ENCODE measurements around the gene ATAD3C. TPM values are rescaled to one million over a fixed set of nuclear protein-coding genes. Genes with fewer than 3 reads are reported as not detected.
"Not testable (repeated sequence)": the region's sequence is repeated elsewhere in the genome, so short reads cannot be mapped to it uniquely, and the experiment has no call there.

Gene ATAD3C
- polyA plus RNA-seq, 1 donor (not counting 4 experiments of a cell fraction or from before 2014, with no cell fraction given): 0.39 TPM

DNA sequence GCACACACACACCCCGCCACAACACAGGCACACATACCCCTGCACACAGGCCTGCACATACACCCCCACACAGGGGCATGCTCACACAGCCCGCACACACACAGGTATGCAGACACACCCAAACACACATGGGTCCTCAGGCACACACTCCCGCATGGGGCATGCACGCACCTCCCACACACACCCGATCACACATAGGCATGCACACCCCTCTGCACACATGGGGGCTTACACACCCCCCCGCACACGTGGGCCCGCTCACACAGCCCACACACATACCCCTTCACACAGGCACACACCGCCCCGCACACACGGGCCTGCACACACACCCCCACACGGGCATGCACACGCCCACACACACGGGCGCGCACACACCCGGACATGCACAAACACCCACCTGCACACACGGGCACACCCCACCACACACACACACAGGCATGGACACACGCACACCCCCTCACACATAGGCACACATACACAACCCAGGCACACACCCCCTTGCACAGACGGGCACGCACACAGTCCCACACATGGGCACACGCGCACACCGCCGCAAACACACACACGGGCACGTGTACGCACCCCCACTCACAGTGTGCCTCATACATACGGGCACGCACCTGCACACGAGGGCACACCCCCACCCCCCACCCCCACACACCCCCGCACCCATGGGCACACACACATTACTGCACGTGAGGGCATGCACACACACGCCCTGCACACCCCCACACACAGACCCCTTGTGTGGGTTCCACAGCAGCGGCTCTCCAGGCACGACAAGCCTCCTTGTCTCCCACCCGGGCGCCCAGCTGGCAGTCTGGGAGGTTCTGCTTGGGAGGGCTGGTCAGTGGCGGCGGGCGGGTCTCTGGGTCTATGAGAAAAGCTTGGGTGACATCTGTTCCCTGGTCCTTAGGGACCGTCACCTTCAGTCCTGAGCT, 30.3 kb downstream of the ATAD3C start:
- Histone ChIP-seq H3K9me1 (ENCODE audit: control insufficient read depth, extremely low read depth, insufficient read depth, low read length) (no peaks in the 10 kb centered on the region), H3K27ac (ENCODE audit: control insufficient read depth, insufficient read depth, low read length) (no peak overlapping the region), H3K4me2 (ENCODE audit: control insufficient read depth, extremely low read depth, insufficient read depth, low read depth, low read length) (no peak overlapping the region), H3K36me3 (ENCODE audit: control insufficient read depth in 2 of 2, extremely low read depth in 1 of 2, insufficient read depth in 2 of 2, low read length in 2 of 2) (peaks cover 9 to 30% of the 10 kb centered on the region in 2 experiments), H2AFZ (ENCODE audit: control insufficient read depth, low read length) (no peak overlapping the region), H3K4me3 (ENCODE audit: control insufficient read depth in 2 of 3, extremely low read depth in 1 of 3, insufficient read depth in 2 of 3, low read depth in 1 of 3, low read length in 3 of 3) (no peak overlapping the region), H3K4me1 (ENCODE audit: control insufficient read depth, extremely low read depth, insufficient read depth, low read length) (no peaks in the 10 kb centered on the region), H4K20me1 (ENCODE audit: control insufficient read depth, extremely low read depth, insufficient read depth, low read length) (peaks cover 2% of the 10 kb centered on the region), H3K27me3 (ENCODE audit: control insufficient read depth, extremely low read depth, insufficient read depth, low read length) (no peaks in the 10 kb centered on the region), H3K9ac (ENCODE audit: control insufficient read depth, extremely low read depth, insufficient read depth, low read length) (no peak overlapping the region), H3K79me2 (ENCODE audit: control insufficient read depth, insufficient read depth, low read length) (peaks cover 50% of the 10 kb centered on the region), H3K9me3 (ENCODE audit: control insufficient read depth, low read depth, low read length) (no peaks in the 10 kb centered on the region)
- DNase-seq (ENCODE audit: low read depth, low spot score): no peak
- TF ChIP-seq EZH2 (IDR thresholded peaks at IDR 0.05; ENCODE audit: low read length): no peak
- TF ChIP-seq, protein P1, sequence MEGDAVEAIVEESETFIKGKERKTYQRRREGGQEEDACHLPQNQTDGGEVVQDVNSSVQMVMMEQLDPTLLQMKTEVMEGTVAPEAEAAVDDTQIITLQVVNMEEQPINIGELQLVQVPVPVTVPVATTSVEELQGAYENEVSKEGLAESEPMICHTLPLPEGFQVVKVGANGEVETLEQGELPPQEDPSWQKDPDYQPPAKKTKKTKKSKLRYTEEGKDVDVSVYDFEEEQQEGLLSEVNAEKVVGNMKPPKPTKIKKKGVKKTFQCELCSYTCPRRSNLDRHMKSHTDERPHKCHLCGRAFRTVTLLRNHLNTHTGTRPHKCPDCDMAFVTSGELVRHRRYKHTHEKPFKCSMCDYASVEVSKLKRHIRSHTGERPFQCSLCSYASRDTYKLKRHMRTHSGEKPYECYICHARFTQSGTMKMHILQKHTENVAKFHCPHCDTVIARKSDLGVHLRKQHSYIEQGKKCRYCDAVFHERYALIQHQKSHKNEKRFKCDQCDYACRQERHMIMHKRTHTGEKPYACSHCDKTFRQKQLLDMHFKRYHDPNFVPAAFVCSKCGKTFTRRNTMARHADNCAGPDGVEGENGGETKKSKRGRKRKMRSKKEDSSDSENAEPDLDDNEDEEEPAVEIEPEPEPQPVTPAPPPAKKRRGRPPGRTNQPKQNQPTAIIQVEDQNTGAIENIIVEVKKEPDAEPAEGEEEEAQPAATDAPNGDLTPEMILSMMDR (optimal IDR thresholded peaks at IDR 0.05 in 1 of 3, IDR thresholded peaks at IDR 0.05 in 1 of 3, conservative IDR thresholded peaks at IDR 0.05 in 1 of 3; ENCODE audit: extremely low read depth in 1 of 3, insufficient read depth in 2 of 3, low read length in 3 of 3): no peak
- dilution Hi-C loops (cut with MboI; ENCODE audit: extremely low pct_ligation_motif_present, low sequenced_read_pairs): no loop called here
- FAIRE-seq: no peak

DNA sequence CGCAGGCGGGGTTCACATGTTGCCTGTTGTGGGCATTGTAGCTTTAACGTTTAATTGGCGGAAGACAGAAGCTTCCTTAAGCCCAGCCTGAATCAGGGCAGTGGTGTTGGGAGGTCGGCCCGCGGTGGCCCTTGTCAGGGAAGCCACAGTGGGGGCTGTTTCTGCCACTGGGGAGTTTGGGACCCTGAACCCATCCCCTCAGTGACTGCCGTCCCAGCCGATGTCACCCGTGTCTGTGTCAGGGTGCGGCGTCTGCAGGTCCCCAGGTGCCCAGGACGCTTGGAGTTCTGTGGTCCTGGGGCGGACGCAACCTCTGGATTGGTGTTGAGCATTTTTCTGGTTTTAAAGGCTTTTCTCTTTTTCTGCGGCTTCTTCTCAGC, 31.0 kb downstream of the ATAD3C start:
- H3K4me1 ChIP-seq (ENCODE audit: control insufficient read depth, extremely low read depth, insufficient read depth, low read length); H3K9ac ChIP-seq (ENCODE audit: control insufficient read depth, extremely low read depth, insufficient read depth, low read length); H3K27ac ChIP-seq (ENCODE audit: control insufficient read depth, insufficient read depth, low read length); H3K9me3 ChIP-seq (ENCODE audit: control insufficient read depth, low read depth, low read length); H3K27me3 ChIP-seq (ENCODE audit: control insufficient read depth, extremely low read depth, insufficient read depth, low read length); H3K4me3 ChIP-seq (ENCODE audit: control insufficient read depth in 2 of 3, extremely low read depth in 1 of 3, insufficient read depth in 2 of 3, low read depth in 1 of 3, low read length in 3 of 3); H3K4me2 ChIP-seq (ENCODE audit: control insufficient read depth, extremely low read depth, insufficient read depth, low read depth, low read length); dilution Hi-C loops (cut with MboI; ENCODE audit: extremely low pct_ligation_motif_present, low sequenced_read_pairs); H4K20me1 ChIP-seq (ENCODE audit: control insufficient read depth, extremely low read depth, insufficient read depth, low read length); DNase-seq (ENCODE audit: low read depth, low spot score); H3K9me1 ChIP-seq (ENCODE audit: control insufficient read depth, extremely low read depth, insufficient read depth, low read length); H2AFZ ChIP-seq (ENCODE audit: control insufficient read depth, low read length); FAIRE-seq: not testable (repeated sequence)
- Histone ChIP-seq H3K79me2 (ENCODE audit: control insufficient read depth, insufficient read depth, low read length) (peaks cover 45% of the 10 kb centered on the region), H3K36me3 (ENCODE audit: control insufficient read depth in 2 of 2, extremely low read depth in 1 of 2, insufficient read depth in 2 of 2, low read length in 2 of 2) (peaks cover 9 to 30% of the 10 kb centered on the region in 2 experiments)

DNA sequence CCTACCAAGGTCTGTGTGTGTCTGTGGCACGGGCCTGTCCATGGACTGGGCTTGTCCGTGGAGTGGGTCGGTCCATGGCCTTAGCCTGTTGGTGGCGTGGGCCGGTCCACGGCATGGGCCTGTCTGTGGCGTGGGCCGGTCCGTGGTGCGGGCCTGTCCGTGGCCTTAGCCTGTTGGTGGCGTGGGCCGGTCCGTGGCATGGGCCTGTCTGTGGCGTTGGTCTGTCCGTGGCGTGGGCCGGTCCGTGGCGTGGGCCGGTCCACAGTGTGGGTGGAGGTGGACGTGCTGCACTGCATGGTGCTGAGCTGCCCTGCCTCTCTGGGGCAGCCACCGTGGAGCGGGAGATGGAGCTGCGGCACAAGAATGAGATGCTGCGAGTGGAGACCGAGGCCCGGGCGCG, 32.3 kb downstream of the ATAD3C start:
- FAIRE-seq; H4K20me1 ChIP-seq (ENCODE audit: control insufficient read depth, extremely low read depth, insufficient read depth, low read length); DNase-seq (ENCODE audit: low read depth, low spot score); H2AFZ ChIP-seq (ENCODE audit: control insufficient read depth, low read length); H3K27me3 ChIP-seq (ENCODE audit: control insufficient read depth, extremely low read depth, insufficient read depth, low read length); H3K9me1 ChIP-seq (ENCODE audit: control insufficient read depth, extremely low read depth, insufficient read depth, low read length); H3K9ac ChIP-seq (ENCODE audit: control insufficient read depth, extremely low read depth, insufficient read depth, low read length); H3K9me3 ChIP-seq (ENCODE audit: control insufficient read depth, low read depth, low read length); dilution Hi-C loops (cut with MboI; ENCODE audit: extremely low pct_ligation_motif_present, low sequenced_read_pairs); H3K27ac ChIP-seq (ENCODE audit: control insufficient read depth, insufficient read depth, low read length); H3K4me1 ChIP-seq (ENCODE audit: control insufficient read depth, extremely low read depth, insufficient read depth, low read length); H3K4me3 ChIP-seq (ENCODE audit: control insufficient read depth in 2 of 3, extremely low read depth in 1 of 3, insufficient read depth in 2 of 3, low read depth in 1 of 3, low read length in 3 of 3); H3K4me2 ChIP-seq (ENCODE audit: control insufficient read depth, extremely low read depth, insufficient read depth, low read depth, low read length): not testable (repeated sequence)
- Histone ChIP-seq H3K36me3 (ENCODE audit: control insufficient read depth in 2 of 2, extremely low read depth in 1 of 2, insufficient read depth in 2 of 2, low read length in 2 of 2) (peaks cover 9 to 28% of the 10 kb centered on the region in 2 experiments), H3K79me2 (ENCODE audit: control insufficient read depth, insufficient read depth, low read length) (peaks cover 32% of the 10 kb centered on the region)
